ENCODE measurements around the gene LRRC4. TPM values are rescaled to one million over a fixed set of nuclear protein-coding genes. Genes with fewer than 3 reads are reported as not detected.
A peak's percentile ranks its signal among the peaks of the same experiment; 100 is the strongest.

LRRC4 gene
- total RNA-seq, 1 experiment from 2014 or later, result 10.4 TPM

DNA sequence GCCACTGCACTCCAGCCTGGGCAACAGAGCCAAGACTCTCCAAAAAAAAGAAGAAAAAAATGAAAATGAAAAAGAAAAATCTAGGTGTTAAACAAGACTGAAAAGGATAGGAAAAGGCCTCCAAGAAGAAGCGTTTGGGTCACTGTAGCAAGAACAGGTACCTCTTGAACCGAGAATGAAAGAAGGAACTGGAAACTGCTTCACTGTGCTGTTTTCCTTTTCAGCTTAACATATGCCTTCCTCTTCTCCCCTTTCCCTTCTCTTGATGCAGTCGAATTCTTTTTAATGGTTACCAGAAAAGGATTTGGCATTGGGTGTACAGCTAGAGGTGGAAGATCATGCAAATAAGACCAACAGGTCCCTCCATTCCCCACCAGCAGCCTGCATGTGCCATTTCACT, 28.1 kb downstream of the LRRC4 start:
- H3K27me3 ChIP-seq (ENCODE audit: insufficient read depth, low read length), result no peaks in the 10 kb centered on the region
- Mint-ChIP-seq H3K9me3 (no peaks in the 10 kb centered on the region), H3K4me3 (no peak overlapping the region), H3K27ac (peak overlapping the region in 2 of 3 experiments; percentile 20 to 77; a peak in 1 of 7 replicates), H3K4me1 (peaks cover 0 to 7% of the 10 kb centered on the region in 2 experiments; a peak in 1 of 4 replicates), H3K27me3 (ENCODE audit: low read depth) (no peaks in the 10 kb centered on the region), H3K36me3 (ENCODE audit: insufficient read depth in 1 of 3, low read depth in 3 of 3) (peaks cover 0 to 5% (median 5%) of the 10 kb centered on the region in 3 experiments; a peak in 4 of 7 replicates)
- no peak overlapping the region for H4K5ac ChIP-seq (ENCODE audit: insufficient read length, low read depth, low read length)
- H2BK12ac ChIP-seq (ENCODE audit: insufficient read length, low read depth, low read length), result no peak overlapping the region
- no peak overlapping the region for H3K27ac ChIP-seq (ENCODE audit: insufficient read length, low read depth, low read length)
- H3K18ac ChIP-seq (ENCODE audit: insufficient read length, low read depth, low read length), result no peak overlapping the region
- no peaks in the 10 kb centered on the region for H3K9me3 ChIP-seq (ENCODE audit: control insufficient read depth, low read depth, low read length)
- no peak overlapping the region for H3K56ac ChIP-seq (ENCODE audit: insufficient read length, low read depth, low read length)
- no peak overlapping the region for H3K9ac ChIP-seq (ENCODE audit: extremely low read depth, insufficient read length, low read length)
- WGBS (ENCODE audit: extremely low coverage, insufficient read length, low lambda C conversion rate), result no CpG with 5 or more reads among the region's 3 CpGs
- H3K14ac ChIP-seq (ENCODE audit: insufficient read depth, low read length), result no peak overlapping the region
- DNase-seq, result no peak
- no peak overlapping the region for H2BK15ac ChIP-seq (ENCODE audit: low read depth, low read length)
- TF ChIP-seq, protein P1, sequence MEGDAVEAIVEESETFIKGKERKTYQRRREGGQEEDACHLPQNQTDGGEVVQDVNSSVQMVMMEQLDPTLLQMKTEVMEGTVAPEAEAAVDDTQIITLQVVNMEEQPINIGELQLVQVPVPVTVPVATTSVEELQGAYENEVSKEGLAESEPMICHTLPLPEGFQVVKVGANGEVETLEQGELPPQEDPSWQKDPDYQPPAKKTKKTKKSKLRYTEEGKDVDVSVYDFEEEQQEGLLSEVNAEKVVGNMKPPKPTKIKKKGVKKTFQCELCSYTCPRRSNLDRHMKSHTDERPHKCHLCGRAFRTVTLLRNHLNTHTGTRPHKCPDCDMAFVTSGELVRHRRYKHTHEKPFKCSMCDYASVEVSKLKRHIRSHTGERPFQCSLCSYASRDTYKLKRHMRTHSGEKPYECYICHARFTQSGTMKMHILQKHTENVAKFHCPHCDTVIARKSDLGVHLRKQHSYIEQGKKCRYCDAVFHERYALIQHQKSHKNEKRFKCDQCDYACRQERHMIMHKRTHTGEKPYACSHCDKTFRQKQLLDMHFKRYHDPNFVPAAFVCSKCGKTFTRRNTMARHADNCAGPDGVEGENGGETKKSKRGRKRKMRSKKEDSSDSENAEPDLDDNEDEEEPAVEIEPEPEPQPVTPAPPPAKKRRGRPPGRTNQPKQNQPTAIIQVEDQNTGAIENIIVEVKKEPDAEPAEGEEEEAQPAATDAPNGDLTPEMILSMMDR (conservative IDR thresholded peaks at IDR 0.05), result no peak
- H3T11ph ChIP-seq (ENCODE audit: low read length), result no peak overlapping the region
- H4K8ac ChIP-seq (replicated peaks; ENCODE audit: insufficient read length, low read depth, low read length), result no peak overlapping the region
- H3K4me1 ChIP-seq (ENCODE audit: insufficient read depth, low read length), result no peaks in the 10 kb centered on the region
- H4K91ac ChIP-seq (ENCODE audit: insufficient read length, low read depth, low read length), result no peak overlapping the region
- no peaks in the 10 kb centered on the region for H4K20me1 ChIP-seq (ENCODE audit: control insufficient read depth, insufficient read depth, insufficient read length)
- no peaks in the 10 kb centered on the region for H3K79me1 ChIP-seq (ENCODE audit: insufficient read depth, low read depth, low read length, poor library complexity, severe bottlenecking)
- no peak overlapping the region for H2BK20ac ChIP-seq (ENCODE audit: low read depth, low read length, poor library complexity, severe bottlenecking)
- H2BK120ac ChIP-seq (ENCODE audit: low read depth, low read length, poor library complexity, severe bottlenecking), result no peak overlapping the region
- H3K23ac ChIP-seq (ENCODE audit: insufficient read length, low read depth, low read length), result no peak overlapping the region
- H2AFZ ChIP-seq (ENCODE audit: low read length), result no peak overlapping the region
- H2AK5ac ChIP-seq (ENCODE audit: insufficient read length, low read length), result no peak overlapping the region
- no peaks in the 10 kb centered on the region for H3K79me2 ChIP-seq (ENCODE audit: insufficient read depth, low read length)
- no peak overlapping the region for H3K4me2 ChIP-seq (ENCODE audit: insufficient read depth, insufficient read length, low read length)
- H3K4ac ChIP-seq (ENCODE audit: low read depth, low read length), result no peak overlapping the region
- no peak overlapping the region for H2BK5ac ChIP-seq (ENCODE audit: insufficient read length, low read length)
- H3K23me2 ChIP-seq (ENCODE audit: insufficient read length, low read depth, low read length, poor library complexity, severe bottlenecking), result no peaks in the 10 kb centered on the region
